Loucy (cell line): ENCODE measurements around the gene STON1.

Experiments
- H2AFZ ChIP-seq: fragments of 200-600 bp; sonication (generic); 2 replicates; pipeline ENCODE4 v1.6.0; 2016; ENCODE audit warnings: antibody characterized with exemption, mild to moderate bottlenecking, low read length, moderate library complexity
- H3F3A ChIP-seq: fragments of 200-600 bp; 2 replicates; pipeline ENCODE4 v1.6.0; 2016; ENCODE audit warnings: antibody characterized with exemption, low read depth, mild to moderate bottlenecking
- H3K27me3 ChIP-seq: fragments of 200-600 bp; sonication (generic); 2 replicates; pipeline ENCODE4 v1.6.1; 2014; ENCODE audit warnings: low read length, mild to moderate bottlenecking; ENCODE audit not compliant: insufficient read depth, poor library complexity, severe bottlenecking
- H3K36me3 ChIP-seq: fragments of 200-600 bp; sonication (generic); 2 replicates; pipeline ENCODE4 v1.6.1; 2016; ENCODE audit warnings: low read length; ENCODE audit not compliant: insufficient read depth
- H3K4me1 ChIP-seq: fragments of 200-600 bp; sonication (generic); 2 replicates; pipeline ENCODE4 v1.5.1; 2014; ENCODE audit warnings: low read length, mild to moderate bottlenecking; ENCODE audit not compliant: insufficient read depth, poor library complexity, severe bottlenecking
- H3K4me2 ChIP-seq: fragments of 200-600 bp; sonication (generic); 2 replicates; pipeline ENCODE4 v1.6.0; 2014; ENCODE audit warnings: antibody characterized with exemption, low read length, low read depth, mild to moderate bottlenecking; ENCODE audit not compliant: poor library complexity, severe bottlenecking
- H3K4me3 ChIP-seq: fragments of 200-600 bp; sonication (generic); 2 replicates; pipeline ENCODE4 v1.5.1; 2014; ENCODE audit warnings: low read length, mild to moderate bottlenecking, mixed read lengths; ENCODE audit not compliant: poor library complexity, severe bottlenecking
- H3K79me2 ChIP-seq: fragments of 200-600 bp; sonication (generic); 2 replicates; pipeline ENCODE4 v1.6.1; 2014; ENCODE audit warnings: low read length; ENCODE audit not compliant: insufficient read depth
- H3K9ac ChIP-seq: fragments of 200-600 bp; sonication (generic); 2 replicates; pipeline ENCODE4 v1.6.0; 2014; ENCODE audit warnings: mild to moderate bottlenecking, low read depth, low read length, moderate library complexity; ENCODE audit not compliant: poor library complexity, severe bottlenecking
- H3K9me2 ChIP-seq: fragments of 200-600 bp; sonication (generic); replicated peaks from 2 replicates; pipeline ENCODE4 v1.6.1; 2016; ENCODE audit warnings: low read depth, low read length, mixed read lengths
- H3K9me3 ChIP-seq: fragments of 200-600 bp; sonication (generic); 2 replicates; pipeline ENCODE4 v1.6.1; 2014; ENCODE audit warnings: mild to moderate bottlenecking, antibody characterized with exemption, low read length, low read depth; ENCODE audit not compliant: insufficient read depth
- H4K20me1 ChIP-seq: fragments of 200-600 bp; sonication (generic); 2 replicates; pipeline ENCODE4 v1.6.0; 2014; ENCODE audit warnings: antibody characterized with exemption, low read length, mild to moderate bottlenecking; ENCODE audit not compliant: insufficient read depth, poor library complexity, severe bottlenecking
- EZH2phosphoT487 ChIP-seq: fragments of 200-600 bp; IDR thresholded peaks from 2 replicates; pipeline ENCODE4 v1.6.1; 2018; ENCODE audit warnings: antibody characterized with exemption, mild to moderate bottlenecking, moderate library complexity, borderline replicate concordance
- TF ChIP-seq, protein P1 (sequence below): fragments of 200-600 bp; sonication (generic); conservative IDR thresholded peaks from 2 replicates; pipeline ENCODE4 v1.5.1; 2014; ENCODE audit warnings: mild to moderate bottlenecking, antibody characterized with exemption, low read length

Gene STON1

DNA sequence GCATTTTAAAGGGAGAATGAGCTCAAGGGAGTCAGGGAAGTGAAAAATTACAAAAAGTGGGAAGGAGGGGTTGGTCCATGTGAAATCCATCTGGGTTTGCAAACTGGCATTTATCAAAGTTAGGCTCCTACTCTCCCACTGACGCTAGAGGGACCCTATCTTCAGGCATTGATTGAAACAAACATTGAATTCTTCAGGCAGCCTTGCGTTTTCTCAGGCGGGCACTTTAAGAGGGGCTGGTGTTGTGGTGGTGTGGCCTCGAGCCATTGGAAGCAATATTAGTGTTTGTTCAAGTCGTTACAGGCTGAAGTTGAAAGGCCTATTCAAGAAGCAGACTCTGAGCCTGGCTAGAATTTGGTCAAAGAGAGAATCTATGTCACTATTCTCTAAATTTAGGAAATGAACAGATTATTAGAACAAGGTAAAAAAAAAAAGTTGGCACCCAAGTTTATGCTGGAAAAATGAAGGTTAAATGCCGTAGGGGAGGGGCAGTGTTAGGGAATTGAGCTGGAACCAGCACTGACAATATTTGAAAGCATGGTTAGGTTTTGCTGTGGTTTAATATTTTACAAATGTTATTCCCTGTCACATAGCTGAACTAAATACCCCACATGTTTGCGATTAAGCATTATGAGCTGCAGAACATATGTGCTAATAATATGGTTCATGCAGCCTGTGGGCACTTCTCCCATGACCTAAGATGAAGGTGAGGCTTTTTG, 36.8 kb downstream of the STON1 start:
- Histone ChIP-seq H3K4me2 (no peak overlapping the region), H3K27me3 (no peaks in the 10 kb centered on the region), H3K9ac (no peak overlapping the region), H3K4me3 (no peak overlapping the region), H3K9me2 (no peaks in the 10 kb centered on the region), H4K20me1 (no peaks in the 10 kb centered on the region), H3K4me1 (no peaks in the 10 kb centered on the region), H3K9me3 (no peaks in the 10 kb centered on the region), H3K79me2 (no peaks in the 10 kb centered on the region), H2AFZ (no peak overlapping the region), H3K36me3 (no peaks in the 10 kb centered on the region), H3F3A (no peaks in the 10 kb centered on the region)
- no peak for TF ChIP-seq EZH2phosphoT487
- TF ChIP-seq, protein P1, sequence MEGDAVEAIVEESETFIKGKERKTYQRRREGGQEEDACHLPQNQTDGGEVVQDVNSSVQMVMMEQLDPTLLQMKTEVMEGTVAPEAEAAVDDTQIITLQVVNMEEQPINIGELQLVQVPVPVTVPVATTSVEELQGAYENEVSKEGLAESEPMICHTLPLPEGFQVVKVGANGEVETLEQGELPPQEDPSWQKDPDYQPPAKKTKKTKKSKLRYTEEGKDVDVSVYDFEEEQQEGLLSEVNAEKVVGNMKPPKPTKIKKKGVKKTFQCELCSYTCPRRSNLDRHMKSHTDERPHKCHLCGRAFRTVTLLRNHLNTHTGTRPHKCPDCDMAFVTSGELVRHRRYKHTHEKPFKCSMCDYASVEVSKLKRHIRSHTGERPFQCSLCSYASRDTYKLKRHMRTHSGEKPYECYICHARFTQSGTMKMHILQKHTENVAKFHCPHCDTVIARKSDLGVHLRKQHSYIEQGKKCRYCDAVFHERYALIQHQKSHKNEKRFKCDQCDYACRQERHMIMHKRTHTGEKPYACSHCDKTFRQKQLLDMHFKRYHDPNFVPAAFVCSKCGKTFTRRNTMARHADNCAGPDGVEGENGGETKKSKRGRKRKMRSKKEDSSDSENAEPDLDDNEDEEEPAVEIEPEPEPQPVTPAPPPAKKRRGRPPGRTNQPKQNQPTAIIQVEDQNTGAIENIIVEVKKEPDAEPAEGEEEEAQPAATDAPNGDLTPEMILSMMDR = no peak

DNA sequence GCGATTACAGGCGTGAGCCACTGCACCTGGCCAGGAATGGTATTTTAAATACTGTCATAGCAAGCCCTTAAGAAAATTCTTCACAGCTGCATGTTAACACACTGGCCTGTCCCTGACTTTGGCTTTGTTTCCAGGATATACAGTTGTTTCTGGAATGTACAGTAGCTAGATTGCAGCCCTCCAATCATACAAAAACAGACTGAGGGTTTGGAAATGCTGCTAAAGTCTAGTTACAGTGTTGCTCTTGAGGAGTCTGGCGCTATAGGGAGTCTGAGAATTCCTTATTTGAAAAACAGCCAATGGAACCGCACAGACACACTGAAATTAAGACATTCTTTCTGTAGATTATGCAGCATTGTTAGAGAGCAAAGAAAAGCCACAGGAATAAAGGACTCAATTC, 37.7 kb downstream of the STON1 start:
- Histone ChIP-seq H3F3A (no peaks in the 10 kb centered on the region), H3K9me2 (no peaks in the 10 kb centered on the region), H3K9me3 (no peaks in the 10 kb centered on the region), H3K4me1 (no peaks in the 10 kb centered on the region), H3K9ac (no peak overlapping the region), H3K36me3 (no peaks in the 10 kb centered on the region), H3K4me2 (no peak overlapping the region), H3K27me3 (no peaks in the 10 kb centered on the region), H3K79me2 (no peaks in the 10 kb centered on the region), H2AFZ (no peak overlapping the region), H4K20me1 (no peaks in the 10 kb centered on the region), H3K4me3 (no peak overlapping the region)
- TF ChIP-seq, protein P1 = no peak
- no peak for TF ChIP-seq EZH2phosphoT487

DNA sequence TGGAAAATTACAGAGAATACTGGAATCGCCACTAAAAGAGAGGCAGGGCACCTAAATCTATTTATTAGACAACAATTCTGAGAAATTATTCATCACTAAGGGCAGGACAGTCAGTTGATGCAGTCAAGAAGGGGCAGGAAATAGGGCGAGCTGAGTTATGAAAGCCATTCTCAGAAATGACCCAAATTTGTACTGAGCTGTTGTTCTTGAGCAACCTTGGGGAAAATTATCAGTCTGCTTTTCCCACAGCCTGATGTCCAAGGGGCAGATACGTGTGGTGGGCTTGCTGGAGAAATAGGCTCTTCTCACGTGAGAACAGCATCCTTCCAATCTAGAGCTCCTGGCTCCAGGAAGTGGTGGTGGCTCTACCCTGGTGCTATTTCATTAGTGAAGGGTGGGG, 38.6 kb downstream of the STON1 start:
- Histone ChIP-seq H2AFZ (no peak overlapping the region), H4K20me1 (no peaks in the 10 kb centered on the region), H3K9me3 (no peaks in the 10 kb centered on the region), H3K4me3 (no peak overlapping the region), H3K9ac (no peak overlapping the region), H3K36me3 (no peaks in the 10 kb centered on the region), H3K9me2 (no peaks in the 10 kb centered on the region), H3F3A (no peaks in the 10 kb centered on the region), H3K4me1 (no peaks in the 10 kb centered on the region), H3K4me2 (no peak overlapping the region), H3K27me3 (no peaks in the 10 kb centered on the region), H3K79me2 (no peaks in the 10 kb centered on the region)
- TF ChIP-seq, protein P1 = no peak
- no peak for TF ChIP-seq EZH2phosphoT487
